Panc1 (cell line): ENCODE data around the gene HACD1. TPM values are rescaled to one million over a fixed set of nuclear protein-coding genes. Genes with fewer than 3 reads are reported as not detected.

Experiments
- ATAC-seq: fragments of 200-7000 bp; cut with Tn5 transposase; 2 replicates; pipeline ENCODE4 v1.9.1; 2020; ENCODE audit warnings: mild to moderate bottlenecking, moderate library complexity
- BruUV-seq: library from RNA; stranded (reverse); fragments of 400-500 nt; replicated peaks from 2 replicates; lab custom pipeline; 2021; lab: Mats Ljungman, UMichigan
- CTCF ChIA-PET: fragments of 300-600 bp; sonication (Branson Sonifier 250); formaldehyde crosslinking; loops from one replicate; lab custom pipeline; 2022; ENCODE audit warnings: antibody characterized with exemption; lab: Charles Lee
- POLR2A ChIA-PET: fragments of 300-600 bp; sonication (Branson Sonifier 250); formaldehyde crosslinking; loops from one replicate; lab custom pipeline; 2022; ENCODE audit warnings: antibody characterized with exemption; lab: Charles Lee
- DNase-seq: peaks from one replicate; pipeline ENCODE4 v3.0.0-alpha.2; 2010; ENCODE audit warnings: low read depth, low spot score
- H3K27ac ChIP-seq: 2 replicates; pipeline ENCODE4 v1.5.1; 2011; ENCODE audit warnings: mild to moderate bottlenecking, low read length, inconsistent platforms
- H3K27me3 ChIP-seq: fragments of 200-500 bp; sonication (Bioruptor generic); 2 replicates; pipeline ENCODE4 v1.6.0; 2014; ENCODE audit warnings: low read length, inconsistent platforms; ENCODE audit not compliant: control insufficient read depth, insufficient read depth
- H3K36me3 ChIP-seq: fragments of 200-500 bp; sonication (Bioruptor generic); 2 replicates; pipeline ENCODE4 v1.5.1; 2014; ENCODE audit warnings: inconsistent platforms, mild to moderate bottlenecking, low read length, moderate library complexity; ENCODE audit not compliant: control insufficient read depth, insufficient read depth
- H3K4me1 ChIP-seq: 2 replicates; pipeline ENCODE4 v1.5.1; 2011; ENCODE audit warnings: inconsistent platforms, mild to moderate bottlenecking, low read length, moderate library complexity; ENCODE audit not compliant: control insufficient read depth, insufficient read depth
- H3K4me3 ChIP-seq, 2 experiments: 2 replicates each; pipeline ENCODE4 v1.5.1; 2011 to 2012; ENCODE audit warnings: low read depth in 2 of 2, low read length in 2 of 2, mild to moderate bottlenecking in 2 of 2, inconsistent platforms in 1 of 2, moderate library complexity in 1 of 2
- H3K9me3 ChIP-seq: fragments of 200-500 bp; sonication (Bioruptor generic); 2 replicates; pipeline ENCODE4 v1.5.1; 2014; ENCODE audit warnings: low read depth, mild to moderate bottlenecking, inconsistent platforms, low read length, moderate library complexity; ENCODE audit not compliant: control insufficient read depth, insufficient read depth
- POLR2AphosphoS5 ChIP-seq: IDR thresholded peaks from 2 replicates; pipeline ENCODE4 v1.6.1; 2012; ENCODE audit warnings: mild to moderate bottlenecking, low read depth, low read length, moderate library complexity
- SIN3A ChIP-seq: IDR thresholded peaks from 2 replicates; pipeline ENCODE4 v1.6.1; 2012; ENCODE audit warnings: low read depth, mild to moderate bottlenecking, low read length, moderate library complexity, borderline replicate concordance; ENCODE audit not compliant: insufficient read depth
- TCF7L2 ChIP-seq: IDR thresholded peaks from 2 replicates; pipeline ENCODE4 v1.6.1; 2011; ENCODE audit warnings: mild to moderate bottlenecking, low read depth, low read length, inconsistent platforms
- in situ Hi-C: cut with HindIII; loops from 2 replicates; pipeline ENCODE4 v1.10.0; 2016; ENCODE audit warnings: low sequenced_read_pairs, low pct_unique_long_range_greater_than_20kb
- intact Hi-C: fragments of 100-400 bp; cut with micrococcal nuclease; formaldehyde crosslinking; loops from one replicate; pipeline ENCODE4 v1.10.0; 2022; ENCODE audit not compliant: unreplicated experiment
- total RNA-seq: library from RNA; stranded (reverse); gene quantifications from one replicate; pipeline ENCODE4 v1.2.1, GENCODE V29; 2021; ENCODE audit not compliant: unreplicated experiment
- TF ChIP-seq, protein P1 (sequence below): fragments of 450-650 bp; IDR thresholded peaks from 2 replicates; pipeline ENCODE4 v1.5.1; 2017; ENCODE audit warnings: mild to moderate bottlenecking
- TF ChIP-seq, protein P2 (sequence below), 2 experiments: IDR thresholded peaks; 2 replicates each; pipeline ENCODE4 v1.6.1; 2011 to 2012; ENCODE audit warnings: low read depth in 2 of 2, control low read depth in 1 of 2, low read length in 1 of 2, mild to moderate bottlenecking in 1 of 2, moderate library complexity in 1 of 2; ENCODE audit not compliant: insufficient read depth in 1 of 2

HACD1 gene
- total RNA-seq, 1 experiment from 2014 or later = 53.1 TPM

DNA sequence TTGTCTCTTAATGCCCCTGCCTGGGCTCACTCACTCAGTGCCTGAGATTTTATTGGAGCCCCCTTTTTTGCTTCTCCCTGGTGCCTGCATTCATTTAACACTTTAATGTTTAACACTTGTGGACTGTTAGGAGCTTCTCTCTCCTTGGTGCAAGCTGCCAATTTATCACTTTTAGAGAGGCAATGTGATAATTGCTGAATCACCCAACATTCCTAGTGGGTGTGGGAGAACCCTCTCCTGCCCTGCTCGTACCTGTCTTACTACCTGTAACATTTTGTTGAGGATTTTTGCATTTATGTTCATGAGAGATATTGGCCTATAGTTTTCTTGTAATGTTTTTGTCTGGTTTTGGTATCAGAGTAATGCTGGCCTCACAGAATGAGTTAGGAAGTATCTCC, 39.9 kb upstream of the HACD1 start:
- ATAC-seq (no peak), DNase-seq (no peak)
- Histone ChIP-seq H3K9me3 (peaks cover 8% of the 10 kb centered on the region; the same call in 1 of the 2 replicates), H3K4me3 (no peak overlapping the region), H3K27me3 (no peaks in the 10 kb centered on the region), H3K36me3 (no peaks in the 10 kb centered on the region), H3K27ac (no peak overlapping the region), H3K4me1 (peaks cover 11% of the 10 kb centered on the region; the same call in 1 of the 2 replicates)
- CTCF ChIA-PET = no interaction called here
- BruUV-seq = no TSS peak
- in situ Hi-C loops = no loop called here
- TF ChIP-seq, protein P1, sequence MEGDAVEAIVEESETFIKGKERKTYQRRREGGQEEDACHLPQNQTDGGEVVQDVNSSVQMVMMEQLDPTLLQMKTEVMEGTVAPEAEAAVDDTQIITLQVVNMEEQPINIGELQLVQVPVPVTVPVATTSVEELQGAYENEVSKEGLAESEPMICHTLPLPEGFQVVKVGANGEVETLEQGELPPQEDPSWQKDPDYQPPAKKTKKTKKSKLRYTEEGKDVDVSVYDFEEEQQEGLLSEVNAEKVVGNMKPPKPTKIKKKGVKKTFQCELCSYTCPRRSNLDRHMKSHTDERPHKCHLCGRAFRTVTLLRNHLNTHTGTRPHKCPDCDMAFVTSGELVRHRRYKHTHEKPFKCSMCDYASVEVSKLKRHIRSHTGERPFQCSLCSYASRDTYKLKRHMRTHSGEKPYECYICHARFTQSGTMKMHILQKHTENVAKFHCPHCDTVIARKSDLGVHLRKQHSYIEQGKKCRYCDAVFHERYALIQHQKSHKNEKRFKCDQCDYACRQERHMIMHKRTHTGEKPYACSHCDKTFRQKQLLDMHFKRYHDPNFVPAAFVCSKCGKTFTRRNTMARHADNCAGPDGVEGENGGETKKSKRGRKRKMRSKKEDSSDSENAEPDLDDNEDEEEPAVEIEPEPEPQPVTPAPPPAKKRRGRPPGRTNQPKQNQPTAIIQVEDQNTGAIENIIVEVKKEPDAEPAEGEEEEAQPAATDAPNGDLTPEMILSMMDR = no peak
- no peak for TF ChIP-seq TCF7L2
- TF ChIP-seq POLR2AphosphoS5 = no peak
- TF ChIP-seq, protein P2, sequence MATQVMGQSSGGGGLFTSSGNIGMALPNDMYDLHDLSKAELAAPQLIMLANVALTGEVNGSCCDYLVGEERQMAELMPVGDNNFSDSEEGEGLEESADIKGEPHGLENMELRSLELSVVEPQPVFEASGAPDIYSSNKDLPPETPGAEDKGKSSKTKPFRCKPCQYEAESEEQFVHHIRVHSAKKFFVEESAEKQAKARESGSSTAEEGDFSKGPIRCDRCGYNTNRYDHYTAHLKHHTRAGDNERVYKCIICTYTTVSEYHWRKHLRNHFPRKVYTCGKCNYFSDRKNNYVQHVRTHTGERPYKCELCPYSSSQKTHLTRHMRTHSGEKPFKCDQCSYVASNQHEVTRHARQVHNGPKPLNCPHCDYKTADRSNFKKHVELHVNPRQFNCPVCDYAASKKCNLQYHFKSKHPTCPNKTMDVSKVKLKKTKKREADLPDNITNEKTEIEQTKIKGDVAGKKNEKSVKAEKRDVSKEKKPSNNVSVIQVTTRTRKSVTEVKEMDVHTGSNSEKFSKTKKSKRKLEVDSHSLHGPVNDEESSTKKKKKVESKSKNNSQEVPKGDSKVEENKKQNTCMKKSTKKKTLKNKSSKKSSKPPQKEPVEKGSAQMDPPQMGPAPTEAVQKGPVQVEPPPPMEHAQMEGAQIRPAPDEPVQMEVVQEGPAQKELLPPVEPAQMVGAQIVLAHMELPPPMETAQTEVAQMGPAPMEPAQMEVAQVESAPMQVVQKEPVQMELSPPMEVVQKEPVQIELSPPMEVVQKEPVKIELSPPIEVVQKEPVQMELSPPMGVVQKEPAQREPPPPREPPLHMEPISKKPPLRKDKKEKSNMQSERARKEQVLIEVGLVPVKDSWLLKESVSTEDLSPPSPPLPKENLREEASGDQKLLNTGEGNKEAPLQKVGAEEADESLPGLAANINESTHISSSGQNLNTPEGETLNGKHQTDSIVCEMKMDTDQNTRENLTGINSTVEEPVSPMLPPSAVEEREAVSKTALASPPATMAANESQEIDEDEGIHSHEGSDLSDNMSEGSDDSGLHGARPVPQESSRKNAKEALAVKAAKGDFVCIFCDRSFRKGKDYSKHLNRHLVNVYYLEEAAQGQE (IDR thresholded peaks at IDR 0.05; ENCODE audit: insufficient read depth in 1 of 2, low read depth in 2 of 2, low read length in 1 of 2) = no peak
- TF ChIP-seq SIN3A = no peak
- intact Hi-C loops = no loop called here
- POLR2A ChIA-PET = no interaction called here

DNA sequence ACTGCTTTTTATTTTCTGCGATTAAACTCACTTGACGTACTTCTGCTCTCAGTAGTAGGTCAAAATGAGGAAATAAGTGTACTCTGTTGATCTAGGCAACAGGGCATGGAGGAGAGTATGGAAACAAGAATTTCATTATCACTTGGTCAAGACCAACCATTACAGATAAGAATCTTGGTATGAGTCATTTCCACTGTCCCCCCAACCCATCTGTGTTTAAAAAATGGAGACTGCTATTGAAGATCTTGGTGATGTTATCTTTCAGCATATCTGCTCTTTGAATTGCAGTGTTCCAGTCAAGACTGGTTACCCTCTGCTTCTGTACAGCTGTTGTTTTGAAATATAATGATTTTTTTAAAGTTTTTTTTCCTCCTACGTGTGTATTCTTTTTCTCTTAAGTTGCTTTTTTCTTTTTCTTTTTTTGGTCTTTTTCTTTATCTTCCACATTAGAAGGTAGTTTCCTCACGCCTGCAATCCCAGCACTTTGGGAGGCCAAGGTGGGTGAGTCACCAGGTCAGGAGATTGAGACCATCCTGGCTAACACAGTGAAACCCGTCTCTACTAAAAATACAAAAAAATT, 38.5 kb upstream of the HACD1 start:
- DNase-seq (no peak), ATAC-seq (peak; percentile 58)
- Histone ChIP-seq H3K9me3 (peaks cover 8% of the 10 kb centered on the region; the same call in 1 of the 2 replicates), H3K27ac (peak overlapping the region; percentile 23; the same call in 1 of the 2 replicates), H3K4me1 (peaks cover 16% of the 10 kb centered on the region; the same call in 1 of the 2 replicates), H3K27me3 (no peaks in the 10 kb centered on the region), H3K36me3 (no peaks in the 10 kb centered on the region), H3K4me3 (no peak overlapping the region)
- TF ChIP-seq SIN3A (no peak), POLR2AphosphoS5 (no peak), TCF7L2 (no peak)
- TF ChIP-seq, protein P2 (IDR thresholded peaks at IDR 0.05; ENCODE audit: insufficient read depth in 1 of 2, low read depth in 2 of 2, low read length in 1 of 2) = no peak
- TF ChIP-seq, protein P1 = no peak
- ChIA-PET POLR2A (interaction anchor here (0.6 kb wide), 1 partner anchor 63 kb away, joined by 6 read pairs; no protein-coding TSS in a partner anchor), CTCF (no interaction called here)
- no TSS peak for BruUV-seq
- in situ Hi-C loops (no loop called here), intact Hi-C loops (no loop called here)
